HepG2 (cell line): ENCODE results near the gene LILRB4. TPM values are rescaled to one million over a fixed set of nuclear protein-coding genes. Genes with fewer than 3 reads are reported as not detected.

Source experiments
- ADNP ChIP-seq: sonication (generic); formaldehyde crosslinking; IDR thresholded peaks from 2 replicates; pipeline ENCODE4 v1.4.0; 2020; ENCODE audit warnings: missing genetic modification reagents
- CENPX ChIP-seq: sonication (generic); formaldehyde crosslinking; IDR thresholded peaks from 2 replicates; pipeline ENCODE4 v1.9.0; 2021; ENCODE audit warnings: mild to moderate bottlenecking, missing genetic modification reagents, moderate library complexity
- FOXP1 ChIP-seq, 2 experiments: fragments of 450-650 bp in 1 of 2; IDR thresholded peaks; 2 replicates each; pipeline ENCODE4 v1.6.1; 2017 to 2018; ENCODE audit warnings: antibody characterized with exemption in 1 of 2
- SIX1 ChIP-seq: sonication (generic); formaldehyde crosslinking; IDR thresholded peaks from 2 replicates; pipeline ENCODE4 v1.4.0; 2020; ENCODE audit warnings: missing genetic modification reagents, borderline replicate concordance
- ZNF225 ChIP-seq: sonication (generic); formaldehyde crosslinking; IDR thresholded peaks from 2 replicates; pipeline ENCODE4 v1.4.0; 2020; ENCODE audit warnings: mild to moderate bottlenecking, missing genetic modification reagents
- ZNF317 ChIP-seq: sonication (generic); formaldehyde crosslinking; IDR thresholded peaks from 2 replicates; pipeline ENCODE4 v1.5.0; 2020; ENCODE audit warnings: mild to moderate bottlenecking, missing genetic modification reagents
- ZNF337 ChIP-seq: sonication (generic); formaldehyde crosslinking; IDR thresholded peaks from 2 replicates; pipeline ENCODE4 v1.5.1; 2020; ENCODE audit warnings: missing genetic modification reagents, low read depth, mild to moderate bottlenecking, borderline replicate concordance
- ZNF616 ChIP-seq: sonication (generic); formaldehyde crosslinking; IDR thresholded peaks from 2 replicates; pipeline ENCODE4 v1.5.0; 2020; ENCODE audit warnings: low read depth, mild to moderate bottlenecking, missing genetic modification reagents
- ZNF790 ChIP-seq: sonication (generic); formaldehyde crosslinking; IDR thresholded peaks from 2 replicates; pipeline ENCODE4 v1.8.0; 2022; ENCODE audit warnings: missing genetic modification reagents, mild to moderate bottlenecking, borderline replicate concordance
- ZSCAN12 ChIP-seq: sonication (generic); formaldehyde crosslinking; IDR thresholded peaks from 2 replicates; pipeline ENCODE4 v1.9.0; 2021; ENCODE audit warnings: mild to moderate bottlenecking, missing genetic modification reagents
- polyA plus RNA-seq, 8 experiments: library from polyadenylated mRNA; depleted of rRNA in 3 of 8; stranded (reverse) in 7 of 8; unstranded in 1 of 8; fragments of >200 nt; fragmentation: Illumina TruSeq in 4 of 8; extraction: Trizol in 4 of 8; gene quantifications; 2 replicates each; pipeline versions ENCODE4 v1.2.1 to v1.2.3, GENCODE V29; 2011 to 2016; ENCODE audit warnings: low read depth in 4 of 8, missing spikeins in 1 of 8, mixed read lengths in 1 of 8; ENCODE audit not compliant: insufficient read depth in 1 of 8
- total RNA-seq, 5 experiments: library from RNA; depleted of rRNA; stranded (reverse); fragments of >200 nt; fragmentation: Illumina TruSeq; extraction: Trizol; gene quantifications; 2 replicates each; pipeline ENCODE4 v1.2.3, GENCODE V29; 2016; ENCODE audit warnings: low read depth in 1 of 5
- TF ChIP-seq, protein P1 (sequence below): sonication (generic); formaldehyde crosslinking; IDR thresholded peaks from 2 replicates; pipeline ENCODE4 v1.5.0; 2020; ENCODE audit warnings: mild to moderate bottlenecking, missing genetic modification reagents, borderline replicate concordance
- TF ChIP-seq, protein P2 (sequence below): sonication (generic); formaldehyde crosslinking; IDR thresholded peaks from 2 replicates; pipeline ENCODE4 v1.8.0; 2022; ENCODE audit warnings: missing genetic modification reagents, low read depth, mild to moderate bottlenecking, borderline replicate concordance
- TF ChIP-seq, protein P3 (sequence below): sonication (generic); formaldehyde crosslinking; IDR thresholded peaks from 2 replicates; pipeline ENCODE4 v1.9.0; 2021; ENCODE audit warnings: missing genetic modification reagents, mild to moderate bottlenecking, borderline replicate concordance
- TF ChIP-seq, protein P4 (sequence below): sonication (generic); formaldehyde crosslinking; IDR thresholded peaks from 2 replicates; pipeline ENCODE4 v1.4.0; 2020; ENCODE audit warnings: missing genetic modification reagents, mild to moderate bottlenecking, borderline replicate concordance
- TF ChIP-seq, protein P5 (sequence below): sonication (generic); formaldehyde crosslinking; IDR thresholded peaks from 2 replicates; pipeline ENCODE4 v1.4.0; 2020; ENCODE audit warnings: mild to moderate bottlenecking, low read depth, missing genetic modification reagents
- TF ChIP-seq, protein P6 (sequence below): sonication (generic); formaldehyde crosslinking; conservative IDR thresholded peaks from 2 replicates; pipeline ENCODE4 v1.8.1; 2023; ENCODE audit warnings: missing genetic modification reagents

LILRB4 gene
- total and polyA plus RNA-seq, 2 of the 13 experiments (the other 11 are each of a cell fraction or from before 2014, with no cell fraction given): not detected

DNA sequence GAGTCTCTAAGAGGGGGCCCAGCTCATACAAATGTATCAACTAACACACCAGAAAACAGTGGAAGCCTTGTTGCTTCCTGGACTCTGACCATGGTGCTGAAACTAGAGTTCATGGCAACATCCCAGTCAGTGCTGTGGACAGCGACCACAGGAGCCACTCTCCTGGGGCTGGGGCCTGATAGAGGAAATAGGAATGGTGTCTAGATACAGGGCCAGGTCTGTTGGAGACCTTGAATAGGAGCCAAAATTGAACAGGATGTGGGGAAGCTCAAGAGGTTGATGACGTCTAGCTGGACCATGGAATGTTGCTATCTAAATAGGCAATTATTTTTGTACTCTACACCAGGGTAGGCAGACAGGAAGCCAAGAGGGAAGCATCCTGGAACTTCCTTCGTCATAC is 21.7 kb downstream of the LILRB4 start (continued):
- TF ChIP-seq, protein P1, sequence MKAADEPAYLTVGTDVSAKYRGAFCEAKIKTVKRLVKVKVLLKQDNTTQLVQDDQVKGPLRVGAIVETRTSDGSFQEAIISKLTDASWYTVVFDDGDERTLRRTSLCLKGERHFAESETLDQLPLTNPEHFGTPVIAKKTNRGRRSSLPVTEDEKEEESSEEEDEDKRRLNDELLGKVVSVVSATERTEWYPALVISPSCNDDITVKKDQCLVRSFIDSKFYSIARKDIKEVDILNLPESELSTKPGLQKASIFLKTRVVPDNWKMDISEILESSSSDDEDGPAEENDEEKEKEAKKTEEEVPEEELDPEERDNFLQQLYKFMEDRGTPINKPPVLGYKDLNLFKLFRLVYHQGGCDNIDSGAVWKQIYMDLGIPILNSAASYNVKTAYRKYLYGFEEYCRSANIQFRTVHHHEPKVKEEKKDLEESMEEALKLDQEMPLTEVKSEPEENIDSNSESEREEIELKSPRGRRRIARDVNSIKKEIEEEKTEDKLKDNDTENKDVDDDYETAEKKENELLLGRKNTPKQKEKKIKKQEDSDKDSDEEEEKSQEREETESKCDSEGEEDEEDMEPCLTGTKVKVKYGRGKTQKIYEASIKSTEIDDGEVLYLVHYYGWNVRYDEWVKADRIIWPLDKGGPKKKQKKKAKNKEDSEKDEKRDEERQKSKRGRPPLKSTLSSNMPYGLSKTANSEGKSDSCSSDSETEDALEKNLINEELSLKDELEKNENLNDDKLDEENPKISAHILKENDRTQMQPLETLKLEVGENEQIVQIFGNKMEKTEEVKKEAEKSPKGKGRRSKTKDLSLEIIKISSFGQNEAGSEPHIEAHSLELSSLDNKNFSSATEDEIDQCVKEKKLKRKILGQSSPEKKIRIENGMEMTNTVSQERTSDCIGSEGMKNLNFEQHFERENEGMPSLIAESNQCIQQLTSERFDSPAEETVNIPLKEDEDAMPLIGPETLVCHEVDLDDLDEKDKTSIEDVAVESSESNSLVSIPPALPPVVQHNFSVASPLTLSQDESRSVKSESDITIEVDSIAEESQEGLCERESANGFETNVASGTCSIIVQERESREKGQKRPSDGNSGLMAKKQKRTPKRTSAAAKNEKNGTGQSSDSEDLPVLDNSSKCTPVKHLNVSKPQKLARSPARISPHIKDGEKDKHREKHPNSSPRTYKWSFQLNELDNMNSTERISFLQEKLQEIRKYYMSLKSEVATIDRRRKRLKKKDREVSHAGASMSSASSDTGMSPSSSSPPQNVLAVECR (CRISPR knock-in tag): no peak
- TF ChIP-seq SIX1 (CRISPR knock-in tag) (no peak), ZNF317 (no peak), ZNF337 (CRISPR knock-in tag) (no peak), ZNF616 (CRISPR knock-in tag) (no peak), ZNF790 (no peak; the same call in 1 of the 2 replicates), FOXP1 (IDR thresholded peaks at IDR 0.05) (no peak), FOXP1 (CRISPR knock-in tag; IDR thresholded peaks at IDR 0.05) (no peak), ADNP (CRISPR knock-in tag) (no peak), ZNF225 (CRISPR knock-in tag) (no peak), CENPX (CRISPR knock-in tag) (no peak), ZSCAN12 (CRISPR knock-in tag) (peak; percentile 59; the same call in 1 of the 2 replicates)
- TF ChIP-seq, protein P2, sequence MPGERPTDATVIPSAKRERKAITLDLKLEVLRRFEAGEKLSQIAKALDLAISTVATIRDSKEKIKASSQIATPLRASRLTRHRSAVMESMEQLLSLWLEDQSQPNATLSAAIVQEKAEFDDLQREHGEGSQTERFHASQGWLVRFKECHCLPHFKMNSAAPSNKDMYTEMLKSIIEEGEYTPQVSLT (CRISPR knock-in tag): no peak
- TF ChIP-seq, protein P3, sequence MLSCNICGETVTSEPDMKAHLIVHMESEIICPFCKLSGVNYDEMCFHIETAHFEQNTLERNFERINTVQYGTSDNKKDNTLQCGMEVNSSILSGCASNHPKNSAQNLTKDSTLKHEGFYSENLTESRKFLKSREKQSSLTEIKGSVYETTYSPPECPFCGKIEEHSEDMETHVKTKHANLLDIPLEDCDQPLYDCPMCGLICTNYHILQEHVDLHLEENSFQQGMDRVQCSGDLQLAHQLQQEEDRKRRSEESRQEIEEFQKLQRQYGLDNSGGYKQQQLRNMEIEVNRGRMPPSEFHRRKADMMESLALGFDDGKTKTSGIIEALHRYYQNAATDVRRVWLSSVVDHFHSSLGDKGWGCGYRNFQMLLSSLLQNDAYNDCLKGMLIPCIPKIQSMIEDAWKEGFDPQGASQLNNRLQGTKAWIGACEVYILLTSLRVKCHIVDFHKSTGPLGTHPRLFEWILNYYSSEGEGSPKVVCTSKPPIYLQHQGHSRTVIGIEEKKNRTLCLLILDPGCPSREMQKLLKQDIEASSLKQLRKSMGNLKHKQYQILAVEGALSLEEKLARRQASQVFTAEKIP: no peak
- TF ChIP-seq, protein P4, sequence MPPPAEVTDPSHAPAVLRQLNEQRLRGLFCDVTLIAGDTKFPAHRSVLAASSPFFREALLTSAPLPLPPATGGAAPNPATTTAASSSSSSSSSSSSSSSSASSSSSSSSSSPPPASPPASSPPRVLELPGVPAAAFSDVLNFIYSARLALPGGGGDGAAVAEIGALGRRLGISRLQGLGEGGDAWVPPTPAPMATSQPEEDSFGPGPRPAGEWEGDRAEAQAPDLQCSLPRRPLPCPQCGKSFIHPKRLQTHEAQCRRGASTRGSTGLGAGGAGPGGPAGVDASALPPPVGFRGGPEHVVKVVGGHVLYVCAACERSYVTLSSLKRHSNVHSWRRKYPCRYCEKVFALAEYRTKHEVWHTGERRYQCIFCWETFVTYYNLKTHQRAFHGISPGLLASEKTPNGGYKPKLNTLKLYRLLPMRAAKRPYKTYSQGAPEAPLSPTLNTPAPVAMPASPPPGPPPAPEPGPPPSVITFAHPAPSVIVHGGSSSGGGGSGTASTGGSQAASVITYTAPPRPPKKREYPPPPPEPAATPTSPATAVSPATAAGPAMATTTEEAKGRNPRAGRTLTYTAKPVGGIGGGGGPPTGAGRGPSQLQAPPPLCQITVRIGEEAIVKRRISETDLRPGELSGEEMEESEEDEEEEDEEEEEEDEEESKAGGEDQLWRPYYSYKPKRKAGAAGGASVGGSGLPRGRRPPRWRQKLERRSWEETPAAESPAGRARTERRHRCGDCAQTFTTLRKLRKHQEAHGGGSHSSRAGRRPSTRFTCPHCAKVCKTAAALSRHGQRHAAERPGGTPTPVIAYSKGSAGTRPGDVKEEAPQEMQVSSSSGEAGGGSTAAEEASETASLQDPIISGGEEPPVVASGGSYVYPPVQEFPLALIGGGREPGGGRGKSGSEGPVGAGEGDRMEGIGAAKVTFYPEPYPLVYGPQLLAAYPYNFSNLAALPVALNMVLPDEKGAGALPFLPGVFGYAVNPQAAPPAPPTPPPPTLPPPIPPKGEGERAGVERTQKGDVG (CRISPR knock-in tag): no peak
- TF ChIP-seq, protein P5, sequence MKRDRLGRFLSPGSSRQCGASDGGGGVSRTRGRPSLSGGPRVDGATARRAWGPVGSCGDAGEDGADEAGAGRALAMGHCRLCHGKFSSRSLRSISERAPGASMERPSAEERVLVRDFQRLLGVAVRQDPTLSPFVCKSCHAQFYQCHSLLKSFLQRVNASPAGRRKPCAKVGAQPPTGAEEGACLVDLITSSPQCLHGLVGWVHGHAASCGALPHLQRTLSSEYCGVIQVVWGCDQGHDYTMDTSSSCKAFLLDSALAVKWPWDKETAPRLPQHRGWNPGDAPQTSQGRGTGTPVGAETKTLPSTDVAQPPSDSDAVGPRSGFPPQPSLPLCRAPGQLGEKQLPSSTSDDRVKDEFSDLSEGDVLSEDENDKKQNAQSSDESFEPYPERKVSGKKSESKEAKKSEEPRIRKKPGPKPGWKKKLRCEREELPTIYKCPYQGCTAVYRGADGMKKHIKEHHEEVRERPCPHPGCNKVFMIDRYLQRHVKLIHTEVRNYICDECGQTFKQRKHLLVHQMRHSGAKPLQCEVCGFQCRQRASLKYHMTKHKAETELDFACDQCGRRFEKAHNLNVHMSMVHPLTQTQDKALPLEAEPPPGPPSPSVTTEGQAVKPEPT (CRISPR knock-in tag): no peak
- TF ChIP-seq, protein P6, sequence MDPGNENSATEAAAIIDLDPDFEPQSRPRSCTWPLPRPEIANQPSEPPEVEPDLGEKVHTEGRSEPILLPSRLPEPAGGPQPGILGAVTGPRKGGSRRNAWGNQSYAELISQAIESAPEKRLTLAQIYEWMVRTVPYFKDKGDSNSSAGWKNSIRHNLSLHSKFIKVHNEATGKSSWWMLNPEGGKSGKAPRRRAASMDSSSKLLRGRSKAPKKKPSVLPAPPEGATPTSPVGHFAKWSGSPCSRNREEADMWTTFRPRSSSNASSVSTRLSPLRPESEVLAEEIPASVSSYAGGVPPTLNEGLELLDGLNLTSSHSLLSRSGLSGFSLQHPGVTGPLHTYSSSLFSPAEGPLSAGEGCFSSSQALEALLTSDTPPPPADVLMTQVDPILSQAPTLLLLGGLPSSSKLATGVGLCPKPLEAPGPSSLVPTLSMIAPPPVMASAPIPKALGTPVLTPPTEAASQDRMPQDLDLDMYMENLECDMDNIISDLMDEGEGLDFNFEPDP: no peak
